Upper lobe of right lung (tissue), 1 donor: ENCODE data around the gene GIT2. TPM values are rescaled to one million over a fixed set of nuclear protein-coding genes. Genes with fewer than 3 reads are reported as not detected.

ENCODE experiments used
- ATAC-seq: fragments of 200-7000 bp; cut with Tn5 transposase; one replicate; pipeline ENCODE4 v1.9.1; 2020; ENCODE audit warnings: mild to moderate bottlenecking, moderate library complexity
- DNase-seq: peaks from one replicate; pipeline ENCODE4 v3.0.0-alpha.2; 2020
- H3K27ac ChIP-seq: fragments of 200-600 bp; one replicate; pipeline ENCODE4 v1.8.0; 2022
- H3K27me3 ChIP-seq: fragments of 200-600 bp; one replicate; pipeline ENCODE4 v1.8.0; 2022; ENCODE audit warnings: mild to moderate bottlenecking
- H3K36me3 ChIP-seq: fragments of 200-600 bp; one replicate; pipeline ENCODE4 v1.8.0; 2022
- H3K4me1 ChIP-seq: fragments of 200-600 bp; one replicate; pipeline ENCODE4 v1.8.0; 2022
- H3K4me3 ChIP-seq: fragments of 200-600 bp; one replicate; pipeline ENCODE4 v1.8.0; 2022; ENCODE audit warnings: mild to moderate bottlenecking
- H3K9me3 ChIP-seq: fragments of 200-600 bp; one replicate; pipeline ENCODE4 v1.8.0; 2022
- CTCF ChIP-seq: fragments of 200-600 bp; IDR thresholded peaks from one replicate; pipeline ENCODE4 v1.8.0; 2022; ENCODE audit warnings: antibody characterized with exemption
- intact Hi-C: fragments of 100-400 bp; cut with DNase I; formaldehyde crosslinking; loops from one replicate; pipeline ENCODE4 v1.11.0; 2022
- total RNA-seq: library from RNA; stranded (reverse); fragmentation: NEBNext Ultra II Directional; extraction: Animal tissue kit (Norgen Biotek cat#: 25700); gene quantifications from one replicate; pipeline ENCODE4 v1.2.1, GENCODE V29; 2021
- donor health status: DM: no; HTN: yes; CAD: no; lungs with severe emphysema.

GIT2 gene
- total RNA-seq, 1 donor from 2014 or later = 52.1 TPM

DNA sequence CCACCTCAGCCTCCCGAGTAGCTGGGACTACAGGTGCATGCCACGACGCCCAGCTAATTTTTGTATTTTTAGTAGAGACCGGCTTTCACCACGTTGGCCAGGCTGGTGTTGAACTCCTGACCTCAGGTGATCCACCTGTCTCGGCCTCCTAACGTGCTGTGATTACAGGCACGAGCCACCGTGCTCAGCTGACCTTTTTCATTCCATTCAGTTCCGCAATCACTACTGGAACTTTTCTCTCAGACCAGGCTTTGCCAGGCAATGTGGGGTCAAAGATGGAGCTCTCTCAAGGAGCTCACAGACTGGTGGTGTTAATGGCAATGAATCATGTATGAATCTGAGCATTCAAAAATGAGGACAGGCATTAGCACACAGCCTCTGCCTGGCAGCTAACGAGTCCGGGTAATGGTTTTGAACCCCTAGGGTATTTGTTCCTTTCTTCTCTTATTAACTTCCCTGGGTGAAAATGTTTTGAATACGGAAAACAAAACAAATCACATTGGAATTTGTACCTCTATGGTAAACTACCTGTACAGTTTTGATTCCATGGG lies 105.5 kb downstream of the GIT2 start:
- H3K27me3 ChIP-seq = no peaks in the 10 kb centered on the region
- ATAC-seq (no peak), DNase-seq (no peak)
- no peak overlapping the region for H3K4me3 ChIP-seq
- H3K27ac ChIP-seq = no peak overlapping the region
- TF ChIP-seq CTCF = no peak
- H3K4me1 ChIP-seq = peaks cover 5% of the 10 kb centered on the region
- intact Hi-C loops = no loop called here
- H3K36me3 ChIP-seq = no peaks in the 10 kb centered on the region
- no peaks in the 10 kb centered on the region for H3K9me3 ChIP-seq

GRCh38 chr12:109888179-109889020 lies 107.8 kb downstream of the GIT2 start:
- H3K4me1 ChIP-seq = peaks cover 5% of the 10 kb centered on the region
- DNase-seq (no peak), ATAC-seq (peak; percentile 85)
- H3K36me3 ChIP-seq = no peaks in the 10 kb centered on the region
- no peaks in the 10 kb centered on the region for H3K9me3 ChIP-seq
- H3K27ac ChIP-seq = peak overlapping the region; percentile 74
- intact Hi-C loops = no loop called here
- TF ChIP-seq CTCF = no peak
- H3K4me3 ChIP-seq = no peak overlapping the region
- no peaks in the 10 kb centered on the region for H3K27me3 ChIP-seq

- Histone ChIP-seq H3K36me3 (no peaks in the 10 kb centered on the region), H3K27me3 (no peaks in the 10 kb centered on the region), H3K27ac (no peak overlapping the region), H3K4me1 (peaks cover 10% of the 10 kb centered on the region), H3K9me3 (no peaks in the 10 kb centered on the region), H3K4me3 (no peak overlapping the region)
- intact Hi-C loops = no loop called here
- DNase-seq = no peak
- no peak for ATAC-seq
- no peak for TF ChIP-seq CTCF
Measured at GRCh38 chr12:109885616-109886015, 110.6 kb downstream of the GIT2 start.

DNA sequence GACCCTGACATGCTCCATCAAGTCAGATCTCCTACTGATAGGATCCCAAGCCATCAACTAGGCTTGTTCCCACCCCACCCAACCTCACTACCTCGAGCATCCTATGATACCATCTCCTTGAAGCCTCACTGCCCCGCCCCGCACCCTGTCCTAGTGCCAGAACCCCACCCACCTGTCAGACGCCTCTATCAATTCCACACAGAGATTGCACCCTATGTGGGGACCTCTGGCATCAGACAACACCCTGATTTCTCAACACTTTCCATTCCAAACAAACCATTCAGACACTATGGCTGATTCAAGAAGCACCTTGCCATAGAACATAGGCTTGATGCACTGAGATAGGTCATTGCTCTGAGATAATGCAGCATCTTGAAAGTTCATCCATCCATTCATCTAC lies 112.7 kb downstream of the GIT2 start:
- no peaks in the 10 kb centered on the region for H3K9me3 ChIP-seq
- H3K4me3 ChIP-seq = no peak overlapping the region
- H3K27me3 ChIP-seq = no peaks in the 10 kb centered on the region
- no peak overlapping the region for H3K27ac ChIP-seq
- ATAC-seq (no peak), DNase-seq (no peak)
- H3K36me3 ChIP-seq = no peaks in the 10 kb centered on the region
- peaks cover 23% of the 10 kb centered on the region for H3K4me1 ChIP-seq
- TF ChIP-seq CTCF = no peak
- intact Hi-C loops = no loop called here

- Histone ChIP-seq H3K9me3 (no peaks in the 10 kb centered on the region), H3K27ac (no peak overlapping the region), H3K4me1 (peaks cover 18% of the 10 kb centered on the region), H3K27me3 (no peaks in the 10 kb centered on the region), H3K36me3 (no peaks in the 10 kb centered on the region), H3K4me3 (no peak overlapping the region)
- intact Hi-C loops = no loop called here
- ATAC-seq (no peak), DNase-seq (no peak)
- TF ChIP-seq CTCF = no peak
Measured at GRCh38 chr12:109881752-109882151, 114.4 kb downstream of the GIT2 start.
